ENCODE measurements around the gene TLCD1.

GRCh38 chr17:28746611-28747050 is 20.6 kb upstream of the TLCD1 start:
- no peak for TF ChIP-seq REST (IDR thresholded peaks at IDR 0.05; ENCODE audit: insufficient read depth in 1 of 2, low read depth in 2 of 2, low read length in 2 of 2)
- TF ChIP-seq POLR2AphosphoS5 (IDR thresholded peaks at IDR 0.05; ENCODE audit: low read depth, low read length), result no peak
- no peak for TF ChIP-seq SIN3A (IDR thresholded peaks at IDR 0.05; ENCODE audit: borderline replicate concordance, insufficient read depth, low read length)
- no peak for TF ChIP-seq TAF1 (IDR thresholded peaks at IDR 0.05; ENCODE audit: borderline replicate concordance, insufficient read depth, low read length)
